Skin of body (tissue), 2 donors: ENCODE data around the gene TTC9B. TPM values are rescaled to one million over a fixed set of nuclear protein-coding genes. Genes with fewer than 3 reads are reported as not detected.
"Not testable (repeated sequence)": the region's sequence is repeated elsewhere in the genome, so short reads cannot be mapped to it uniquely, and the experiment has no call there.

Experiments used
- DNase-seq: peaks from one replicate; lab custom pipeline; 2025; lab: John Stamatoyannopoulos, UW
- total RNA-seq: library from RNA; depleted of rRNA; stranded (reverse); fragments of >200 nt; gene quantifications from one replicate; pipeline ENCODE4 v1.2.3, GENCODE V29; 2014

The TTC9B gene
- total RNA-seq, 1 donor from 2014 or later = not detected

DNA sequence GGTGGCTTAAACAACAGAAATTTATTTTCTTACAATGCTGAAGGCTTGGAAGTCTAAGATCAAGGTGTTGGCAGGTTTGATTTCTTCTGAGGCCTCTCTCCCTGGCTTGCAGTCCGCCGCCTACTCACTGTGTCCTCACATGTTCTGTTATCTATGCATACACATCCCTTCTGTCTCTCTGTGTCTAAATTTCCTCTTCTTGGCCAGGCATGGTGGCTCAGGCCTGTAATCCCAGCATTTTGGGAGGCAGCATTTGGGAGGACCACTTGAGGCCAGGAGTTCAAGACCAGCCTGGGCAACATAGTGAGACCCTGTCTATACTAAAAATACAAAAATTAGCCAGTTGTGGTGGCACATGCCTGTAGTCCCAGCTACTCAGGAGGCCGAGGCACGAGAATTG is 46.9 kb downstream of the TTC9B start:
- DNase-seq = not testable (repeated sequence)

DNA sequence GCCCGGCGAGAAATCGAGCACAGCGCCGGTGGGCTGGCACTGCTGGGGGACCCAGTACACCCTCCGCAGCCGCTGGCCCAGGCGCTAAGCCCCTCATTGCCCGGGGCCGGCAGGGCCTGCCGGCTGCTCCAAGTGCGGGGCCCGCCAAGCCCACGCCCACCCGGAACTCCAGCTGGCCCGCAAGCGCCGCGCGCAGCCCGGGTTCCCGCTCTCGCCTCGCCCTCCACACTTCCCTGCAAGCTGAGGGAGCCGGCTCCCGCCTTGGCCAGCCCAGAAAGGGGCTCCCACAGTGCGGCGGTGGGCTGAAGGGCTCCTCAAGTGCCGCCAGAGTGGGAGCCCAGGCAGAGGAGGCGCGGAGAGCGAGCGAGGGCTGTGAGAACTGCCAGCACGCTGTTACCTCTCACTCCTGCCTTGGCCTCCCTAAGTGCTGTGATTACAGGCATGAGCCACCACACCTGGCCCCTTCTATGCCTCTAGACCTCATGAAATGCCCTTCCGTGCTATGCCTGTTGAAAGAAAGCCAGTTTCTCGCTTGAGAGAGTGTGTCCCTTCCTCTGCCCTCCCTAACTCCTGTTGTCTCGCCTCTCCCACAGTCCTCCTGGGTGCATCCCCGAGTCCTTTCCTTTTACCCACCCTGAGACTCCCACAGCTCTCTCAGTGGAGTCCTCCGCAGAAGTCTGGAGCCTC is 47.7 kb downstream of the TTC9B start:
- not testable (repeated sequence) for DNase-seq

DNA sequence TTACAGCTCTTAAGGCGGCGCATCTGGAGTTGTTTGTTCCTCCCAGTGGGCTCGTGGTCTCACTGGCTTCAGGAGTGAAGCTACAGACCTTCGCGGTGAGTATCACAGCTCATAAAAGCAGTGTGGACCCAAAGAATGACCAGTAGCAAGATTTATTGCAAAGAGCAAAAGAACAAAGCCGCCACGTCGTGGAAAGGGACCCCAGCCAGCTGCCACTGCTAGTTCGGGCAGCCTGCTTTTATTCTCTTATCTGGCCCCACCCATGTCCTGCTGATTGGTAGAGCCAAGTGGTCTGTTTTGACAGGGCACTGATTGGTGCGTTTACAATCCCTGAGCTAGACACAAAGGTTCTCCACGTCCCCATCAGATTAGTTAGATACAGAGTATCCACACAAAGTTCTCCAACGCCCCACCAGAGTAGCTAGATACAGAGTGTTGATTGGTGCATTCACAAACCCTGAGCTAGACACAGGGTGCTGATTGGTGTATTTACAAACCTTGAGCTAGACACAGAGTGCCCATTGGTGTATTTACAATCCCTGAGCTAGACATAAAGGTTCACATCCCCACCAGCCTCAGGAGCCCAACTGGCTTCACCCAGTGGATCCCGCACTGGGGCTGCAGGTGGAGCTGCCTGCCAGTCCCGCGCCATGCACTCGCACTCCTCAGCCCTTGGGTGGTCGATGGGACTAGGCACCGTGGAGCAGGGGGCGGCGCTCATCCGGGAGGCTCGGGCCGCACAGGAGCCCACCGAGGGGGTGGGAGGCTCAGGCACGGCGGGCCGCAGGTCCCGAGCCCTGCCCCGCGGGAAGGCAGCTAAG is 48.5 kb downstream of the TTC9B start:
- DNase-seq = not testable (repeated sequence)

Other genes starting within 250 kb of the TTC9B start
- 44.1 TPM for gene PSMC4, start 247.2 kb downstream of the TTC9B start, total RNA-seq
- 3.6 TPM for gene ZNF546, start 221.3 kb downstream of the TTC9B start, total RNA-seq
- 20.9 TPM for gene ZNF780B, start 162.2 kb downstream of the TTC9B start, total RNA-seq
- gene ZNF780A, start 127.4 kb downstream of the TTC9B start, total RNA-seq = 12.7 TPM
- gene MAP3K10, start 27.0 kb downstream of the TTC9B start, total RNA-seq = 4.5 TPM
- gene CCNP, start 8.3 kb upstream of the TTC9B start, total RNA-seq = 0.39 TPM
- gene AKT2, start 67.0 kb upstream of the TTC9B start, total RNA-seq = 94.4 TPM
- 8.2 TPM for gene C19orf47, start 130.0 kb upstream of the TTC9B start, total RNA-seq
- gene PLD3, start 130.3 kb upstream of the TTC9B start, total RNA-seq = 137 TPM
- gene HIPK4, start 171.8 kb upstream of the TTC9B start, total RNA-seq = 0.10 TPM
- gene PRX, start 195.0 kb upstream of the TTC9B start, total RNA-seq = 5.2 TPM
- gene SERTAD1, start 207.6 kb upstream of the TTC9B start, total RNA-seq = 10.6 TPM
- gene SERTAD3, start 226.0 kb upstream of the TTC9B start, total RNA-seq = 30.8 TPM
- gene BLVRB, start 247.4 kb upstream of the TTC9B start, total RNA-seq = 107 TPM
- 1.2 TPM for gene SPTBN4, start 248.6 kb upstream of the TTC9B start, total RNA-seq